B cell (primary cell): ENCODE measurements around the gene MED15.

Experiments
- CTCF ChIP-seq: fragments of 200-600 bp; IDR thresholded peaks from one replicate; pipeline ENCODE4 v1.8.0; 2022; ENCODE audit warnings: antibody characterized with exemption, mild to moderate bottlenecking
- EZH2 ChIP-seq: IDR thresholded peaks from 2 replicates; pipeline ENCODE4 v1.6.1; 2012; ENCODE audit warnings: borderline replicate concordance, low read depth, mild to moderate bottlenecking, moderate library complexity, low read length; ENCODE audit not compliant: insufficient read depth, poor library complexity, severe bottlenecking

- TF ChIP-seq CTCF (no peak), EZH2 (no peak)
These were observed 56.1 kb downstream of the MED15 start for GRCh38 chr22:20563466-20563906.
